BLaER1 treated with 17β-estradiol and CSF1 and Interleukin-3, amounts not matched to agents 10 nM and 100 nM (cell line): Measurements from ENCODE around the gene SSH2.
A peak's percentile ranks its signal among the peaks of the same experiment; 100 is the strongest.
"Not testable (repeated sequence)": the region's sequence is repeated elsewhere in the genome, so short reads cannot be mapped to it uniquely, and the experiment has no call there.

ENCODE experiments used
- H3K27ac ChIP-seq, 11 experiments: shearing (Covaris generic); formaldehyde crosslinking; 2 replicates each; pipeline ENCODE4 v1.8.1; 2022
- H3K27me3 ChIP-seq, 11 experiments: shearing (Covaris generic); formaldehyde crosslinking; 2 replicates each; pipeline ENCODE4 v1.8.1; 2022
- H3K36me3 ChIP-seq, 11 experiments: shearing (Covaris generic); formaldehyde crosslinking; 2 replicates each; pipeline ENCODE4 v1.8.1; 2022
- H3K4me1 ChIP-seq, 10 experiments: shearing (Covaris generic); formaldehyde crosslinking; 2 replicates each; pipeline ENCODE4 v1.8.1; 2022
- H3K4me2 ChIP-seq, 11 experiments: shearing (Covaris generic); formaldehyde crosslinking; 2 replicates each; pipeline ENCODE4 v1.8.1; 2022
- H3K4me3 ChIP-seq, 10 experiments: shearing (Covaris generic); formaldehyde crosslinking; 2 replicates each; pipeline ENCODE4 v1.8.1; 2022
- H3K9ac ChIP-seq, 11 experiments: shearing (Covaris generic); formaldehyde crosslinking; 2 replicates each; pipeline ENCODE4 v1.8.1; 2022
- H3K9me3 ChIP-seq, 11 experiments: shearing (Covaris generic); formaldehyde crosslinking; replicated peaks in 1 of 11; 2 replicates each; pipeline ENCODE4 v1.8.1; 2022
- H4K20me1 ChIP-seq, 11 experiments: shearing (Covaris generic); formaldehyde crosslinking; 2 replicates each; pipeline ENCODE4 v1.8.1; 2022
- Cebpa-rat ChIP-seq, 11 experiments: shearing (Covaris generic); IDR thresholded peaks; 2 replicates each; pipeline ENCODE4 v1.8.1; 2022

SSH2 gene

DNA sequence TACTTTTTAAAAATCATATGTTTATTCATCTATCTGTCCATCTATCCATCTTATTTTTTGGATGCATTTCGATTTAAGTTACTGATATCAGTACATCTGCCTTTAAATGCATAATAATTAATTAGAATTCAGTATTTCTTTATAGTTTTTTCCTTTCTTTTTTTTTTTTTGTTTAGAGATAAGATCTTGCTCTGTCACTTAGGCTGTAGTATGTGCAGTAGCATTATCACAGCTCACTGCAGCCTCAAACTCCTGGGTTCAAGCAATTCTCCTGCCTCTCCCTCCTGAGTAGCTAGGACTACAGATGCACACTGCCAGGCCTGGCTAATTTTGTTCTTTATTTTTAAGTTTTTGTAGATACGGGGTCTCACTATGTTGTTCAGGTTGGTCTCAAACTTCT is 133.4 kb downstream of the SSH2 start:
- H3K4me3 ChIP-seq: no peak overlapping the region
- H3K36me3 ChIP-seq: peaks cover under 1 to 39% (median 23%) of the 10 kb centered on the region in 11 experiments; a peak in 17 of 22 replicates
- no peak for TF ChIP-seq Cebpa-rat (IDR thresholded peaks at IDR 0.05)
- H3K27me3 ChIP-seq: no peaks in the 10 kb centered on the region
- H3K9me3 ChIP-seq: peaks cover 0 to 34% (median 30%) of the 10 kb centered on the region in 11 experiments; a peak in 18 of 22 replicates
- H3K4me2 ChIP-seq: peak overlapping the region in 1 of 11 experiments; percentile 13; a peak in 2 of 22 replicates
- peaks cover 0 to 9% (median 5%) of the 10 kb centered on the region in 10 experiments; a peak in 10 of 20 replicates for H3K4me1 ChIP-seq
- H3K9ac ChIP-seq: no peak overlapping the region
- no peak overlapping the region for H3K27ac ChIP-seq
- no peaks in the 10 kb centered on the region for H4K20me1 ChIP-seq

DNA sequence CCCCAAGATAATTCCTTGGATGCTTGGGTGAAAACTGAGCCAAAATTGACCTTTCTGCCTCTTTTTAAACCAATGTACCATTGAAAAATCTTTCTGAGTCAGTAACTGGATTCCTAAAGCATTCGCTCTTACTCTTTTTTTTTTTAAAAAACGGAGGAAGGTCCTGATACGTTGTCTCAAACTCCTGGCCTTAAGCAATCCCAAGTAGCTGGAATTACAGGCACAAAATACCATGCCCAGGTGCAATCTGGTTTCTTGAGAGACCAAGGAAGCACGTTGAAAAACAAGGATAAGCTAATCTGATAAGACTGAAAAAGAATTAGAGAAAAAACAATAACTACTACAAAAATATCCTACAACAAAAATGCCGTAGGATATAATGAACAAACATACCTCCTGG is 136.5 kb downstream of the SSH2 start:
- no peak overlapping the region for H3K4me3 ChIP-seq
- no peak overlapping the region for H3K4me2 ChIP-seq
- H3K27me3 ChIP-seq: no peaks in the 10 kb centered on the region
- H4K20me1 ChIP-seq: no peaks in the 10 kb centered on the region
- peaks cover 0 to 53% (median 43%) of the 10 kb centered on the region in 11 experiments; a peak in 20 of 22 replicates for H3K36me3 ChIP-seq
- no peak overlapping the region for H3K9ac ChIP-seq
- no peak for TF ChIP-seq Cebpa-rat (IDR thresholded peaks at IDR 0.05)
- H3K4me1 ChIP-seq: peaks cover 0 to 38% (median 7%) of the 10 kb centered on the region in 10 experiments; a peak in 12 of 20 replicates
- H3K27ac ChIP-seq: no peak overlapping the region
- H3K9me3 ChIP-seq: peaks cover 0 to 7% (median 5%) of the 10 kb centered on the region in 11 experiments; a peak in 8 of 22 replicates

DNA sequence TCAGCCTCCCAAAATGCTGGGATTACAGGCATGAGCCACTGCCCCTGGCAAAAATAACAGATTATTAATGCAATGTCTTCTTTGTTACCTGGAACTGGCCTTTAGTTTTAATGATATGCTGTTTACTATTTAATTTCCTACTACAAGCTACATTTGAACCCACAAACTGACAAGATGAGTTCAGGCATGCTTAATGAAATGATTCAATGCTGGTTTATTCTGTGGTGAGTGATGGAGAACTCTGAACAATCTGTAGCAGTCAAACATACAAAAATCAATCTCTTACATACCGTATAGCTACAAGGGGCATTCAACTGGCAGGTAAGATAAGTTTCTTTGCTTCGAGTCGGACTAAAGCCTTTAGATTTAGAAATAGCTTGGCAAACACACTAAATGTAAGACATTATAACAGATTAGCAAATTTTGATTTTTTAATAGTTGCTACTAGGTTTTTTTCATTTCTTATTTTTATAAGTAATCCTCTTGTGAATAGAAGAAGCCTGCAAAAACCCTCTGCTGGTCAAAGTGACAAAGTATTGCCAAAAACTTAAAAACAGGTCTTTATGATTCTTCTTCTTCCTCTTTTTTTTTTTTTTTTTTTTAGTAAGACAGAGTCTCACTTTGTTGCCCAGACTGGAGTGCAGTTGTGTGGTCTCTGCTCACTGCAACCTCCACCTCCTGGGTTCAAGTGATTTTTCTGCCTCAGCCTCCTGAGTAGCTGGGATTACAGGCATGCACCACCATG is 138.5 kb downstream of the SSH2 start:
- peaks cover 0 to 68% (median 52%) of the 10 kb centered on the region in 11 experiments; a peak in 20 of 22 replicates for H3K36me3 ChIP-seq
- H3K4me1 ChIP-seq: peaks cover 0 to 50% (median 4%) of the 10 kb centered on the region in 10 experiments; a peak in 12 of 20 replicates
- no peak overlapping the region for H3K27ac ChIP-seq
- no peak for TF ChIP-seq Cebpa-rat (IDR thresholded peaks at IDR 0.05)
- H3K4me3 ChIP-seq: no peak overlapping the region
- no peaks in the 10 kb centered on the region for H3K9me3 ChIP-seq
- no peaks in the 10 kb centered on the region for H4K20me1 ChIP-seq
- peak overlapping the region in 2 of 11 experiments; percentile 24 to 37; a peak in 2 of 22 replicates for H3K4me2 ChIP-seq
- H3K27me3 ChIP-seq: no peaks in the 10 kb centered on the region
- H3K9ac ChIP-seq: no peak overlapping the region

DNA sequence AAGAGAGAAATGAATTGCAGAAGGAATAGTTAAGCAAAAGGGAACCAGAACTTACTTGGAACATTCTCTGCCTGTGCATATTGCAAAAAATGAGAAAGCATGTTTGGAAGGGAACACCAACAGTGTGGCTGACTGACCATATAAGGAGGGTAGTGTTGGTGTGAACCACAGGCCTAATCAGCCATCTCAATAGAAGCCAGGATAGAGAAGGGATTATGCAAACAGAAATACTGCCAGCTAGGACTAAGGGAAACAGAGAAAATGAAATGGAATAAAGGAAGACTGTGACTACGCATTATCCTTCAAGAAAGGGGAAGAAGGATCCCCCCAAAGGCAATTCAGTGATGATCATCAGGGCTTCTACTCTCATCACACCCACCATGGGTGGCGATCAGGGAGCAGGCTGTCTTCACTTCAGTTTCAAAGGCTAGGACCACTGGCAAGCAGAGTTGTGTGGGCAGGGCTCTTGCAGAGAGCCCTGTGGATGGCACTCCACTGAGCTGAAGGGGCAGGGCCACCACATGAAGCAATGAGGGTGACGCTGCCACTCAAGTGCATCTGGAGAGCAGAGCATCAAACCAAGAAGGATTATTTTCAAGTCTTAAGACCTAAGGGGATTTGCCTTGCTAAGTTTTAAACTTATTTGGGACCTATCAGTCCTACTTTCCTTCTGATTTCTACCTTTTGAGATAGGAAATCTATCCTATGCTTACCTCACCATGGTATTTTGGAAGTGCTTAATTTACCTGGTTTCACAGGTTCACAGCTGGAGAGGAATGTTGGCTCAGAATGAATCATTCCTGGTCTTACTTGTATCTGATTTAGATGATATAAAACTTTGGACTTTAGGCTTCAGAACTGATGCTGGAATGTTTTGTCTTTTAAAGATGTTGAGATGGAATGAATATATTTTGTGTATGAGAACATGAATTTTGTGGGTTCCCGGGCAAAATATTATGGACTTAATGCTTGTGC is 140.5 kb downstream of the SSH2 start:
- Histone ChIP-seq H3K4me2 (peak overlapping the region in 3 of 11 experiments; percentile 30 to 76 (median 66); a peak in 5 of 22 replicates), H3K4me1 (peaks cover 0 to 67% (median 0%) of the 10 kb centered on the region in 10 experiments; a peak in 9 of 20 replicates), H3K9ac (no peak overlapping the region), H3K36me3 (peaks cover 0 to 70% (median 52%) of the 10 kb centered on the region in 11 experiments; a peak in 20 of 22 replicates), H4K20me1 (no peaks in the 10 kb centered on the region), H3K4me3 (no peak overlapping the region), H3K27me3 (no peaks in the 10 kb centered on the region), H3K9me3 (no peaks in the 10 kb centered on the region), H3K27ac (peak overlapping the region in 2 of 11 experiments; percentile 28 to 32; a peak in 3 of 22 replicates)
- no peak for TF ChIP-seq Cebpa-rat (IDR thresholded peaks at IDR 0.05)

DNA sequence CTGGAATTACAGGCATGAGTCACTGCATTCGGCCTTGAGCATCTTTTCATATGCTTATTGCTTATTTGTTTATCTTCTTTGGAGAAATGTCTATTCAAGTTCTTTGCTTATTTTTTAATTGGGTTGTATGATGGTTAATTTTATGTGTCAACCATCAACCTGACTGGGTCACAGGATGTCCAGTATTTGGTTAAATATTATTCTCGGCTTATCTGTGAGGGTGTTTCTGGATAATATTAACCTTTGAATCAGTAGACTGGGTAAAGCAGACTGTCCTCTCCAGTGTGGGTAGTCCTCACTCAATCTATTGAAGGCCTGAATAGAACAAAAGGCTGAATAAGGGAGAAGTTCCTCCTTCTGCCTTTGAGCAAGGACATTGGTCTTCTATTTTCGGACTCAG is 142.0 kb downstream of the SSH2 start:
- no peak for TF ChIP-seq Cebpa-rat (IDR thresholded peaks at IDR 0.05)
- H3K36me3 ChIP-seq: peaks cover 0 to 73% (median 53%) of the 10 kb centered on the region in 11 experiments; a peak in 20 of 22 replicates
- no peak overlapping the region for H3K4me3 ChIP-seq
- no peaks in the 10 kb centered on the region for H3K9me3 ChIP-seq
- H3K4me2 ChIP-seq: peak overlapping the region in 2 of 11 experiments; percentile 66 to 76; a peak in 4 of 22 replicates
- H4K20me1 ChIP-seq: no peaks in the 10 kb centered on the region
- no peak overlapping the region for H3K9ac ChIP-seq
- H3K4me1 ChIP-seq: peaks cover 0 to 73% (median 0%) of the 10 kb centered on the region in 10 experiments; a peak in 9 of 20 replicates
- no peaks in the 10 kb centered on the region for H3K27me3 ChIP-seq
- no peak overlapping the region for H3K27ac ChIP-seq

DNA sequence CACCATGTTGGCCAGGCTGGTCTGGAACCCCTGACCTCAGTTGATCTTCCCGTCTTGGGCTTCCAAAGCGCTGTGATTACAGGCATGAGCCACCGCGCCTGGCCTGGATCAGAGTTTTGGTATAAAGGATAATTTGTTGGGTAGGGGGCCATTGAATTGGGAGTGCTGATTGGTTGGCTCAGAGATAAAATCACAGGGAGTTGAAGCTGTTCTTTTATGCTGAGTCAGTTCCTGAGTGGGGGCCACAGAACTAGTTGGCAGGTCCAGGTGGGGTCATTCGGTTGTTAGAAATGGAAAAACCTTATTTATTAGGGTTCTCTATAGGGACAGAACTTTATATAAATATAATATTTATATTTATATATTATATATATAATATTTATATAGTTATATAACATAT is 147.1 kb downstream of the SSH2 start:
- Histone ChIP-seq H3K27me3 (no peaks in the 10 kb centered on the region), H3K4me1 (peaks cover 22 to 53% (median 23%) of the 10 kb centered on the region in 10 experiments), H3K36me3 (peaks cover 0 to 36% (median 20%) of the 10 kb centered on the region in 11 experiments; a peak in 18 of 22 replicates), H4K20me1 (no peaks in the 10 kb centered on the region), H3K9ac (no peak overlapping the region), H3K4me3 (no peak overlapping the region), H3K9me3 (no peaks in the 10 kb centered on the region), H3K4me2 (no peak overlapping the region), H3K27ac (peak overlapping the region in 2 of 11 experiments; percentile 8 to 16; a peak in 1 of 22 replicates)
- no peak for TF ChIP-seq Cebpa-rat (IDR thresholded peaks at IDR 0.05)

DNA sequence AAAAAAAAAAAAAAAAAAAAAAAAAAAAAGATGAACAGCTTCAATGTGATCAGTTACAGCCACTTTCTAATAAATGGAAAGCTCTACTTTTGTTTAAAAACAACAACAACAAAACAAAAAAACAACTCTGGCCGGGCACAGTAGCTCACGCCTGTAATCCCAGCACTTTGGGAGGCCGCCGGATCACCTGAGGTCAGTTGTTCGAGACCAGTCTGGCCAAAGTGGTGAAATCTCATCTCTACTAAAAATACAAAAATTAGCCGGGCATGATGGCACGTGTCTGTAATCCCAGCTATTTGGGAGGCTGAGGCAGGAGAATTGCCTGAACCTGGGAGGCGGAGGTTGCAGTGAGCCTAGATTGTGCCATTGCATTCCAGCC is 150.2 kb downstream of the SSH2 start:
- Histone ChIP-seq H3K9ac (peak overlapping the region in 8 of 11 experiments; percentile 23 to 69 (median 56); a peak in 12 of 22 replicates), H3K27ac (peak overlapping the region in 8 of 11 experiments; percentile 35 to 70 (median 66); a peak in 15 of 22 replicates)
- not testable (repeated sequence) for H3K27me3 ChIP-seq

More for the DNA sequence above, 150.2 kb downstream of the SSH2 start:
- H3K4me3 ChIP-seq, H4K20me1 ChIP-seq, H3K9me3 ChIP-seq: not testable (repeated sequence)
- peaks cover 22 to 36% (median 27%) of the 10 kb centered on the region in 10 experiments for H3K4me1 ChIP-seq
- H3K36me3 ChIP-seq: peaks cover 8 to 52% (median 33%) of the 10 kb centered on the region in 11 experiments; a peak in 20 of 22 replicates
- H3K4me2 ChIP-seq: peak overlapping the region in 10 of 11 experiments; percentile 45 to 70 (median 64); a peak in 18 of 22 replicates
